ENCODE results near the gene FTCD.

GRCh38 chr21:46171996-46172862 is 16.9 kb upstream of the FTCD start:
- TF ChIP-seq CTCF (IDR thresholded peaks at IDR 0.05) (no peak), POLR2A (IDR thresholded peaks at IDR 0.05) (no peak)

Measured in right lobe of liver (tissue), 4 donors.